ENCODE measurements around the gene SCARB1.
"Not testable (repeated sequence)": the region's sequence is repeated elsewhere in the genome, so short reads cannot be mapped to it uniquely, and the experiment has no call there.

The SCARB1 gene
- total RNA-seq, result 25.2 to 146 (median 66.8) reads per million in 18 experiments

- DNase-seq, result peak; percentile 78 to 88
Observed at GRCh38 chr12:124863416-124864325, at the start of gene SCARB1. Gene SCARB1 (minus strand): TSS chr12:124863864. CDS start chr12:124863720, 144 bp downstream.

- DNase-seq, result not testable (repeated sequence)
Observed at GRCh38 chr12:124912529-124913287, 49.0 kb upstream of the SCARB1 start.

GRCh38 chr12:124911521-124911920 lies 47.9 kb upstream of the SCARB1 start:
- not testable (repeated sequence) for DNase-seq

- DNase-seq, result peak in 1 of 2 donors; percentile 21
Observed at GRCh38 chr12:124910561-124911478, 47.2 kb upstream of the SCARB1 start.

- peak in 1 of 2 donors; percentile 43 for DNase-seq
Observed at GRCh38 chr12:124909831-124910560, 46.3 kb upstream of the SCARB1 start.

- peak; percentile 95 for DNase-seq
Observed at GRCh38 chr12:124906606-124907261, 43.1 kb upstream of the SCARB1 start.

- DNase-seq, result peak; percentile 85 to 96
Observed at GRCh38 chr12:124904306-124905098, 40.8 kb upstream of the SCARB1 start.

- no peak for DNase-seq
Observed at GRCh38 chr12:124902916-124903315, 39.3 kb upstream of the SCARB1 start.

- DNase-seq, result no peak
Observed at GRCh38 chr12:124901003-124901402, 37.3 kb upstream of the SCARB1 start.

- DNase-seq, result not testable (repeated sequence)
Observed at GRCh38 chr12:124900345-124900795, 36.7 kb upstream of the SCARB1 start.

GRCh38 chr12:124898923-124899294 lies 35.2 kb upstream of the SCARB1 start:
- no peak for DNase-seq

GRCh38 chr12:124898200-124898922 lies 34.7 kb upstream of the SCARB1 start:
- DNase-seq, result peak; percentile 50

GRCh38 chr12:124896461-124896860 lies 32.8 kb upstream of the SCARB1 start:
- DNase-seq, result no peak

- DNase-seq, result no peak
Observed at GRCh38 chr12:124893792-124894516, 30.3 kb upstream of the SCARB1 start.

GRCh38 chr12:124888260-124888659 lies 24.6 kb upstream of the SCARB1 start:
- DNase-seq, result no peak

- DNase-seq, result not testable (repeated sequence)
Observed at GRCh38 chr12:124887766-124888165, 24.1 kb upstream of the SCARB1 start.

- peak in 1 of 2 donors; percentile 30 for DNase-seq
Observed at GRCh38 chr12:124884587-124885438, 21.1 kb upstream of the SCARB1 start.

All from inflammatory macrophage (primary cell).